GM23338 (cell line): ENCODE measurements around the gene AWAT1. TPM values are rescaled to one million over a fixed set of nuclear protein-coding genes. Genes with fewer than 3 reads are reported as not detected.
"Not testable (repeated sequence)": the region's sequence is repeated elsewhere in the genome, so short reads cannot be mapped to it uniquely, and the experiment has no call there.

Experiments used
- ATAC-seq: fragments of 200-7000 bp; cut with Tn5 transposase; 3 replicates; pipeline ENCODE4 v1.9.1; 2020
- DNase-seq: peaks from one replicate; pipeline ENCODE4 v3.0.0-alpha.2; 2015; ENCODE audit warnings: low spot score
- H2AFZ ChIP-seq: fragments of 200-600 bp; sonication (generic); 2 replicates; pipeline ENCODE4 v1.8.0; 2016; ENCODE audit warnings: antibody characterized with exemption, mild to moderate bottlenecking, moderate library complexity
- H3F3A ChIP-seq: fragments of 200-600 bp; sonication (generic); replicated peaks from 2 replicates; pipeline ENCODE4 v1.8.0; 2017; ENCODE audit warnings: antibody characterized with exemption, mixed run types, low read depth
- H3K27ac ChIP-seq: fragments of 200-600 bp; sonication (generic); 2 replicates; pipeline ENCODE4 v1.6.1; 2016; ENCODE audit warnings: low read depth
- H3K27me3 ChIP-seq: fragments of 200-600 bp; sonication (generic); 2 replicates; pipeline ENCODE4 v1.8.0; 2016; ENCODE audit warnings: mild to moderate bottlenecking, mixed run types, moderate library complexity; ENCODE audit not compliant: insufficient read depth
- H3K36me3 ChIP-seq: fragments of 200-600 bp; sonication (generic); 2 replicates; pipeline ENCODE4 v1.8.0; 2016; ENCODE audit warnings: mild to moderate bottlenecking; ENCODE audit not compliant: insufficient read depth
- H3K4me1 ChIP-seq: fragments of 200-600 bp; sonication (generic); 2 replicates; pipeline ENCODE4 v1.8.0; 2016; ENCODE audit warnings: mild to moderate bottlenecking, moderate library complexity; ENCODE audit not compliant: insufficient read depth
- H3K4me2 ChIP-seq: fragments of 200-600 bp; sonication (generic); 2 replicates; pipeline ENCODE4 v1.7.1; 2017; ENCODE audit warnings: mixed run types
- H3K4me3 ChIP-seq: fragments of 200-600 bp; sonication (generic); 2 replicates; pipeline ENCODE4 v1.6.1; 2016; ENCODE audit warnings: mixed run types
- H3K79me2 ChIP-seq: fragments of 200-600 bp; sonication (generic); replicated peaks from 2 replicates; pipeline ENCODE4 v1.8.0; 2017; ENCODE audit warnings: mild to moderate bottlenecking; ENCODE audit not compliant: insufficient read depth
- H3K9me2 ChIP-seq: fragments of 200-600 bp; sonication (generic); 2 replicates; pipeline ENCODE4 v1.8.0; 2017; ENCODE audit not compliant: insufficient read depth
- H4K20me1 ChIP-seq: fragments of 200-600 bp; sonication (generic); replicated peaks from 2 replicates; pipeline ENCODE4 v1.8.0; 2017; ENCODE audit warnings: mild to moderate bottlenecking; ENCODE audit not compliant: insufficient read depth
- H3K27ac Mint-ChIP-seq: 2 replicates; pipeline ENCODE4 v1.8.0; 2020; ENCODE audit warnings: inconsistent platforms, mild to moderate bottlenecking, moderate library complexity, mixed read lengths
- H3K27me3 Mint-ChIP-seq: 3 replicates; pipeline ENCODE4 v1.8.0; 2022; ENCODE audit warnings: low read depth, mild to moderate bottlenecking, moderate library complexity, mixed read lengths, inconsistent platforms; ENCODE audit not compliant: insufficient read depth, poor library complexity
- H3K36me3 Mint-ChIP-seq: 3 replicates; pipeline ENCODE4 v1.8.0; 2021; ENCODE audit warnings: low read depth, mild to moderate bottlenecking, inconsistent platforms, moderate library complexity, mixed read lengths
- H3K4me1 Mint-ChIP-seq: 3 replicates; pipeline ENCODE4 v1.8.0; 2020; ENCODE audit warnings: mild to moderate bottlenecking, inconsistent platforms, mixed read lengths
- H3K4me3 Mint-ChIP-seq: 3 replicates; pipeline ENCODE4 v1.8.0; 2021; ENCODE audit warnings: moderate library complexity, mild to moderate bottlenecking, inconsistent platforms, mixed read lengths
- H3K9me3 Mint-ChIP-seq: 3 replicates; pipeline ENCODE4 v1.8.0; 2020; ENCODE audit warnings: moderate library complexity, mild to moderate bottlenecking, inconsistent platforms, mixed read lengths
- CREB1 ChIP-seq: fragments of 250-450 bp; sonication (Bioruptor Pico); IDR thresholded peaks from 2 replicates; pipeline ENCODE4 v1.5.0; 2020; ENCODE audit warnings: low read depth, mild to moderate bottlenecking, moderate library complexity
- CTCF ChIP-seq, 2 experiments: fragments of 200-600 bp in 1 of 2; sonication (generic) in 1 of 2; conservative IDR thresholded peaks; 2 replicates each; pipeline versions ENCODE4 v1.5.1 to v1.6.1; 2016 to 2017; ENCODE audit warnings: antibody characterized with exemption in 2 of 2, low read depth in 2 of 2, mild to moderate bottlenecking in 2 of 2, moderate library complexity in 1 of 2
- ETS1 ChIP-seq: IDR thresholded peaks from 2 replicates; pipeline ENCODE4 v1.6.1; 2016; ENCODE audit warnings: antibody characterized with exemption
- EZH2 ChIP-seq: fragments of 200-600 bp; sonication (generic); IDR thresholded peaks from one replicate; pipeline ENCODE4 v1.8.0; 2017; ENCODE audit warnings: antibody characterized with exemption, mild to moderate bottlenecking, low read depth; ENCODE audit not compliant: unreplicated experiment
- JUNB ChIP-seq: IDR thresholded peaks from one replicate; pipeline ENCODE4 v1.6.1; 2016; ENCODE audit warnings: antibody characterized with exemption; ENCODE audit not compliant: unreplicated experiment
- NANOG ChIP-seq: IDR thresholded peaks from 2 replicates; pipeline ENCODE4 v1.6.1; 2016; ENCODE audit warnings: antibody characterized with exemption, borderline replicate concordance
- POLR2AphosphoS5 ChIP-seq: IDR thresholded peaks from 2 replicates; pipeline ENCODE4 v1.6.1; 2016; ENCODE audit warnings: antibody characterized with exemption, low read depth
- REST ChIP-seq: IDR thresholded peaks from one replicate; pipeline ENCODE4 v1.6.1; 2018; ENCODE audit warnings: antibody characterized with exemption; ENCODE audit not compliant: unreplicated experiment
- STAT1 ChIP-seq: IDR thresholded peaks from one replicate; pipeline ENCODE4 v1.6.1; 2016; ENCODE audit warnings: antibody characterized with exemption; ENCODE audit not compliant: unreplicated experiment
- ZNF114 ChIP-seq: fragments of 250-450 bp; sonication (Bioruptor Pico); IDR thresholded peaks from 2 replicates; pipeline ENCODE4 v1.5.0; 2020; ENCODE audit warnings: mild to moderate bottlenecking, moderate library complexity
- ZNF331 ChIP-seq: fragments of 250-450 bp; sonication (Bioruptor Pico); IDR thresholded peaks from 2 replicates; pipeline ENCODE4 v1.5.0; 2020; ENCODE audit warnings: low read depth, mild to moderate bottlenecking, moderate library complexity
- polyA plus RNA-seq: library from polyadenylated mRNA; unstranded; fragments of >200 nt; fragmentation: Nextera tagmentation; extraction: Ambion mirVana; gene quantifications from 2 replicates; pipeline ENCODE4 v1.2.1, GENCODE V29; 2016
- total RNA-seq: library from RNA; depleted of rRNA; stranded (reverse); fragments of >200 nt; shearing (Covaris generic); gene quantifications from 2 replicates; pipeline ENCODE4 v1.2.3, GENCODE V29; 2014

AWAT1 gene
- total and polyA plus RNA-seq, 2 experiments from 2014 or later = not detected

- no peaks in the 10 kb centered on the region for H3F3A ChIP-seq
- peaks cover 6% of the 10 kb centered on the region for H3K4me1 Mint-ChIP-seq
- no peaks in the 10 kb centered on the region for H3K36me3 ChIP-seq
- H3K27ac Mint-ChIP-seq = no peak within 1 kb of the TSS
- no peak within 1 kb of the TSS for H2AFZ ChIP-seq
- no peak for DNase-seq
- no peaks in the 10 kb centered on the region for H3K36me3 Mint-ChIP-seq
- H3K79me2 ChIP-seq = no peaks in the 10 kb centered on the region
- ATAC-seq = no peak
- TF ChIP-seq STAT1 = no peak
- TF ChIP-seq POLR2AphosphoS5 = no peak
- no peak for TF ChIP-seq REST
- TF ChIP-seq ETS1 = no peak
- TF ChIP-seq CREB1 (CRISPR knock-in tag) = no peak
- H3K4me1 ChIP-seq = no peaks in the 10 kb centered on the region
- H4K20me1 ChIP-seq = no peaks in the 10 kb centered on the region
- H3K4me2 ChIP-seq = no peak within 1 kb of the TSS
- H3K4me3 ChIP-seq = no peak within 1 kb of the TSS
- no peaks in the 10 kb centered on the region for H3K27me3 ChIP-seq
- H3K9me3 Mint-ChIP-seq = no peaks in the 10 kb centered on the region
- no peaks in the 10 kb centered on the region for H3K9me2 ChIP-seq
- H3K4me3 Mint-ChIP-seq = no peak within 1 kb of the TSS
- H3K27me3 Mint-ChIP-seq = no peaks in the 10 kb centered on the region
- no peak within 1 kb of the TSS for H3K27ac ChIP-seq
These were observed 33.6 kb downstream of the AWAT1 start, which contains the start of gene ARR3 for GRCh38 chrX:70268034-70268433. TSS of gene ARR3 (plus strand) at chrX:70268334. CDS start at chrX:70269386, 1,052 bp downstream.

- H3K4me3 Mint-ChIP-seq, H3K9me3 Mint-ChIP-seq, H3K4me3 ChIP-seq, H3K27ac Mint-ChIP-seq, H3K4me1 ChIP-seq, H3K79me2 ChIP-seq, H4K20me1 ChIP-seq, DNase-seq, H3K36me3 Mint-ChIP-seq, H3K27me3 Mint-ChIP-seq, H3K4me2 ChIP-seq, H3K9me2 ChIP-seq, H3K27me3 ChIP-seq, H3K36me3 ChIP-seq, H3K27ac ChIP-seq, H2AFZ ChIP-seq, H3K4me1 Mint-ChIP-seq, H3F3A ChIP-seq, ATAC-seq: not testable (repeated sequence)
These were observed 39.6 kb downstream of the AWAT1 start for GRCh38 chrX:70274029-70274428.

GRCh38 chrX:70279081-70279480 is 44.6 kb downstream of the AWAT1 start:
- Histone ChIP-seq H3K36me3 (no peaks in the 10 kb centered on the region), H3K27me3 (no peaks in the 10 kb centered on the region), H3K27ac (no peak overlapping the region), H3K79me2 (no peaks in the 10 kb centered on the region), H3K9me2 (no peaks in the 10 kb centered on the region), H3F3A (no peaks in the 10 kb centered on the region), H3K4me1 (no peaks in the 10 kb centered on the region), H2AFZ (no peak overlapping the region), H3K4me3 (no peak overlapping the region), H4K20me1 (no peaks in the 10 kb centered on the region), H3K4me2 (no peak overlapping the region)
- ATAC-seq = no peak
- H3K36me3 Mint-ChIP-seq = no peaks in the 10 kb centered on the region
- no peak for TF ChIP-seq CTCF (conservative IDR thresholded peaks at IDR 0.05; ENCODE audit: low read depth in 2 of 2)
- TF ChIP-seq JUNB = no peak
- no peak for TF ChIP-seq NANOG
- no peak for TF ChIP-seq EZH2
- no peak for TF ChIP-seq POLR2AphosphoS5
- TF ChIP-seq ZNF331 = no peak
- TF ChIP-seq ZNF114 (CRISPR knock-in tag) = no peak
- no peak overlapping the region for H3K4me3 Mint-ChIP-seq
- peaks cover 2% of the 10 kb centered on the region for H3K27me3 Mint-ChIP-seq
- H3K4me1 Mint-ChIP-seq = no peaks in the 10 kb centered on the region
- DNase-seq = no peak
- H3K27ac Mint-ChIP-seq = no peak overlapping the region
- no peaks in the 10 kb centered on the region for H3K9me3 Mint-ChIP-seq
